Calu3 (cell line): Measurements from ENCODE around the gene EPHB6. TPM values are rescaled to one million over a fixed set of nuclear protein-coding genes. Genes with fewer than 3 reads are reported as not detected.

Source experiments
- BruUV-seq: library from RNA; stranded (reverse); fragments of 400-500 nt; replicated peaks from 2 replicates; lab custom pipeline; 2021; lab: Mats Ljungman, UMichigan
- CTCF ChIA-PET: fragments of 300-600 bp; sonication (Branson Sonifier 250); formaldehyde crosslinking; loops from one replicate; lab custom pipeline; 2022; ENCODE audit warnings: antibody characterized with exemption; lab: Charles Lee
- DNase-seq: peaks from one replicate; pipeline ENCODE4 v3.0.0; 2022
- H3K27ac Mint-ChIP-seq: one replicate; pipeline ENCODE4 v1.8.0; 2022; ENCODE audit warnings: mixed read lengths; ENCODE audit not compliant: unreplicated experiment
- H3K27me3 Mint-ChIP-seq: one replicate; pipeline ENCODE4 v1.8.0; 2022; ENCODE audit warnings: mixed read lengths; ENCODE audit not compliant: unreplicated experiment
- H3K36me3 Mint-ChIP-seq: one replicate; pipeline ENCODE4 v1.8.0; 2022; ENCODE audit warnings: mild to moderate bottlenecking, moderate library complexity, mixed read lengths; ENCODE audit not compliant: insufficient read depth, unreplicated experiment
- H3K4me1 Mint-ChIP-seq: one replicate; pipeline ENCODE4 v1.8.0; 2022; ENCODE audit warnings: mild to moderate bottlenecking, low read depth, mixed read lengths; ENCODE audit not compliant: unreplicated experiment
- H3K4me3 Mint-ChIP-seq: one replicate; pipeline ENCODE4 v1.8.0; 2022; ENCODE audit warnings: mild to moderate bottlenecking, low read depth, moderate library complexity, mixed read lengths; ENCODE audit not compliant: unreplicated experiment
- H3K9me3 Mint-ChIP-seq: one replicate; pipeline ENCODE4 v1.8.0; 2022; ENCODE audit warnings: low read depth, mixed read lengths; ENCODE audit not compliant: unreplicated experiment
- intact Hi-C: fragments of 100-400 bp; cut with micrococcal nuclease; formaldehyde crosslinking; loops from one replicate; pipeline ENCODE4 v1.10.0; 2022; ENCODE audit not compliant: unreplicated experiment
- total RNA-seq: library from RNA; stranded (reverse); gene quantifications from 2 replicates; pipeline ENCODE4 v1.2.3, GENCODE V29; 2022
- TF ChIP-seq, protein P1 (sequence below): fragments of 200-600 bp; IDR thresholded peaks from one replicate; pipeline ENCODE4 v1.8.0; 2022; ENCODE audit warnings: antibody characterized with exemption; ENCODE audit not compliant: unreplicated experiment

EPHB6 gene
- total RNA-seq, 1 experiment from 2014 or later, result 3.0 TPM

DNA sequence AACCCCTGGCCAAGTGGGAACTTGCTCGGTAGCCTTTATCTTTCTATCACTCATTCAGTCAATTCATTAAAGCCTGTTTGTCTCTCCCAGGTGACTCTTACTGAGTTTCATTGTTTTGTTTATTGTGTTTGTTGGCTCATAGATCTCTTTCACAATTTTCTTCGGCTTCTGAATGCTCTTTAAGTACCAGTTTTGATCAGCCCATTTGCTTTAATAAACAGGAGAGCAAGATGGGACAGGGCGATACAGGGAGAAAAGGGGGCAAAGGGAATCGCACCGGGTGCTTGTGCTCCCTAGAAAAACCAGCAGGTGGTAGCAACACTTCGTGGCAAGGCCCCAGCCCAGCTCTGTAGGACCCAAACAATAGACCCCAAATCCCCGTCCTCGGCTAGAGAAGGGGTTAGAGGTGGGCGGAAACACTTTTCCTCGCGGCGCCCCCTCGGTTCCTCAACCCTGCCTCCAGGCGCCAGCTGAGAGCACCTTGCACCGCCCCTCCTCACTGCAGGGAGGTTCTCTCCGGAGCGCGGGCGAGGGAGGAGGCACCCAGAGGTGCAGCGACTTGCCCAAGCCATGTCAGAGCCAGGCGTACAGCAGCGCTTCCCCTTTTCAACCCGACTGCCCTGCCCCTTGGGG is 1.0 kb upstream of the EPHB6 start:
- Mint-ChIP-seq H3K4me3 (peak overlapping the region; percentile 91), H3K4me1 (peaks cover 21% of the 10 kb centered on the region), H3K36me3 (peaks cover 8% of the 10 kb centered on the region), H3K9me3 (no peaks in the 10 kb centered on the region), H3K27ac (peak overlapping the region; percentile 69), H3K27me3 (peaks cover 75% of the 10 kb centered on the region)
- no TSS peak for BruUV-seq
- intact Hi-C loops, result loop anchor here (1.0 to 5.0 kb wide), 3 partner anchors 108 to 363 kb away; partner anchors contain the start of gene KEL
- TF ChIP-seq, protein P1, sequence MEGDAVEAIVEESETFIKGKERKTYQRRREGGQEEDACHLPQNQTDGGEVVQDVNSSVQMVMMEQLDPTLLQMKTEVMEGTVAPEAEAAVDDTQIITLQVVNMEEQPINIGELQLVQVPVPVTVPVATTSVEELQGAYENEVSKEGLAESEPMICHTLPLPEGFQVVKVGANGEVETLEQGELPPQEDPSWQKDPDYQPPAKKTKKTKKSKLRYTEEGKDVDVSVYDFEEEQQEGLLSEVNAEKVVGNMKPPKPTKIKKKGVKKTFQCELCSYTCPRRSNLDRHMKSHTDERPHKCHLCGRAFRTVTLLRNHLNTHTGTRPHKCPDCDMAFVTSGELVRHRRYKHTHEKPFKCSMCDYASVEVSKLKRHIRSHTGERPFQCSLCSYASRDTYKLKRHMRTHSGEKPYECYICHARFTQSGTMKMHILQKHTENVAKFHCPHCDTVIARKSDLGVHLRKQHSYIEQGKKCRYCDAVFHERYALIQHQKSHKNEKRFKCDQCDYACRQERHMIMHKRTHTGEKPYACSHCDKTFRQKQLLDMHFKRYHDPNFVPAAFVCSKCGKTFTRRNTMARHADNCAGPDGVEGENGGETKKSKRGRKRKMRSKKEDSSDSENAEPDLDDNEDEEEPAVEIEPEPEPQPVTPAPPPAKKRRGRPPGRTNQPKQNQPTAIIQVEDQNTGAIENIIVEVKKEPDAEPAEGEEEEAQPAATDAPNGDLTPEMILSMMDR, result peak; percentile 85
- CTCF ChIA-PET, result interaction anchor here (0.8 to 1.7 kb wide), 6 partner anchors 13 to 361 kb away, joined by 3 to 9 read pairs (median 4); no protein-coding TSS in a partner anchor
- peak; percentile 70 for DNase-seq

DNA sequence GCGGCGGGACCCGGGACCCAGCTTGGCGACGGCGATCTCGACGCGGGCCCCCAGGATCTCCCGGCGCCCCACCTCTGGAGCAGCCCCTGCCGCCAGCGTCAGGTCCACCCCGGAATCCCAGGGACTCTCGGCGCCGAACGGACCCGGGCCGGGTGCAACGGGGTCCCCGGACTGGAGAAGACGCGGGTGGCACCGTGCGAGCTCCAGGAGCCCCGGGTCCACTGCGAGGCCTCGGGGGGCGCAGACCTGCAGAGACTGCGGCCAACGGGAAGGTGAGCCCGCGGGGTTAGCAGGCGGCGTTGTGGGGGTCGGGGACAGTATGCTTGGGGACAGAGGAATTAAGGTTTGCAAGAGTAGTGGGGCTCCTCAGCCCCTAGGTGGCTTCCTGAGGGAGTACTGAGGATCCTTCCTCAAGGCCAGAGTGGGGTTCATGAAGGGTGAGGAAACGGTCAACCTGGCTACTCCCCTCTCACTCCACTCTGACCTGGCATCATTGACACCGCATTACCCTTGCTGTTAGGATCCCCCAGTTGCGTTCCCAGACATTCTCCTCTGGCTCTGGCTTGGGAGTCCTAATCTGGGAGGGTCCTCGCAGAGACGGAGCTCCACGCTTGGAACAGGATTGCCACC is 353 bp downstream of the EPHB6 start:
- no peaks in the 10 kb centered on the region for H3K9me3 Mint-ChIP-seq
- intact Hi-C loops, result no loop called here
- H3K27me3 Mint-ChIP-seq, result peaks cover 72% of the 10 kb centered on the region
- no TSS peak for BruUV-seq
- CTCF ChIA-PET, result interaction anchor here (0.7 to 1.7 kb wide), 7 partner anchors 11 to 267 kb away, joined by 3 to 9 read pairs (median 4); no protein-coding TSS in a partner anchor
- peak overlapping the region; percentile 91 for H3K4me3 Mint-ChIP-seq
- H3K27ac Mint-ChIP-seq, result no peak overlapping the region
- DNase-seq, result no peak
- peaks cover 8% of the 10 kb centered on the region for H3K36me3 Mint-ChIP-seq
- TF ChIP-seq, protein P1, result no peak
- H3K4me1 Mint-ChIP-seq, result peaks cover 21% of the 10 kb centered on the region

DNA sequence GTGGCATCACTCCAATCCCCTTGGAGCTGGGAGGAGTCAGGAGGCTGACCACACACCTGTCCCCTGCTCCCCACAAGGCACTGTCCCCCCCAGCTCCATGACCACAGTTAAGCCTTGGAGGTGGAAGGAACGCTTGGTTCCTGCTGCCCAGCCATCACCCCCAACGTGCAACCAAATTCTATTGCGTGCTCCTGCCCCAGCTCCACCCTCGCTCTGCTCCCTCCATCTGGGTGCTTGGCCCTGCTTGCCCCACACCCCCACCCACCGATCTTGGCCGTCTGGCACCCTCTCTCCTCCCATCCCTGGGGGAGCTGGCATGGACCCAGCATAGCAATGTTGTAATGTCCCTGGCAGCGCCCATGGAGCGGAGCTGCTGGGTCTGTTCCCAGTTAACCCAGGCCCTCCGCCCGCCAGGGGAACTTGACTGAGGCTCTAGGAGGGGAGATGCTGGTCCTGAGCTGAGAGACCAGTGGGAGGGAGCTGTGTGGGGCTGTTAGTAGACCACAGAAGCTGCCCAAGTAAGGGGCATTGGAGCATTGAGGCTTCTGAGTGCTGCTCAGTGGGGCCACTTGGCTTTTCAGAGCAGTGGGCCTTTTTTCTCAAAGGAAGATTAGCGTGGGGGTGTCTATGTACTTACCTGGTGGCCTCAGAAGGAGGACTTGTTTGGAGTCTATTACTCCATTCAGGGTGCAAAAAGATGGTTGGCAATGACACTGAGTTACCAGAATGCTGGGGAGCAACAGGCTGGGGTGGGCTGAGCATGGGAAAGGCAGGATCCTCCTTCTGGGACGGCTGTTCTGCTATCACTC is 1.1 kb downstream of the EPHB6 start:
- no peaks in the 10 kb centered on the region for H3K9me3 Mint-ChIP-seq
- no peak overlapping the region for H3K27ac Mint-ChIP-seq
- DNase-seq, result no peak
- TF ChIP-seq, protein P1, result no peak
- H3K36me3 Mint-ChIP-seq, result peaks cover 8% of the 10 kb centered on the region
- no TSS peak for BruUV-seq
- H3K4me3 Mint-ChIP-seq, result peak overlapping the region; percentile 91
- peaks cover 21% of the 10 kb centered on the region for H3K4me1 Mint-ChIP-seq
- peaks cover 72% of the 10 kb centered on the region for H3K27me3 Mint-ChIP-seq
- CTCF ChIA-PET, result interaction anchor here (0.9 to 1.3 kb wide), 3 partner anchors 10 to 268 kb away, joined by 3 to 4 read pairs (median 4); no protein-coding TSS in a partner anchor
- intact Hi-C loops, result no loop called here

DNA sequence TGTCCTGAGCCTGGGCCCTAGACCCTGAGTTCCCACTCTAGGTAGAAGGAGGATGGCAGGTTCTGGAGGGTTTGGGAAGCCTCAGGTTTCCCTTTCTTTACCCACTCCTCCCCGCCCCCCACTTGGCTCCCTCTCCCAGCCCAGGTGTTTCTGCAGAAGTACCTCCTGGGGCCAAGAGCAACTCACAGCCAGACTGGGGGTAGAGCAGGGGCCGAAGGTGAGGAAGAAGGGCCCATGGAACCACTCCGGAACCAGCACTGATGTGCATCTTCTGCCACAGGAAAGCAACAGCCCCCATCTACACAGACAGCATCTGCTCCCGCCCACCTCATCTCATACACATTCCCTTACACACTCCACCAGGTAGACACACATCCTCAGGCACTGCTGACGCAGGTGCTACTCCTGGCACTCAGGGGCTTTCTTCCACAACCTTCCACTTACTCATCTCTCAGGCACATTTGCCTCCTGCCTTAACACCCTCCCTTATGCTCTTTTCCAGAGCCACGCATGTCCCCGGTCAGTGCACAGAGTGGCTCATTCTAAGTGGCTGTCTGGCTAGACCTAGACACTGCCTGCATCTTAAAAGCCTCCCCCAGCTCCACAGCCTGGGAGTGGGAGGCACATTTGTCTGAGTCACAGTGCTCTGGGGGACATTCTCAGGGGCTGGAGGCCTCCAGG is 1.8 kb downstream of the EPHB6 start:
- TF ChIP-seq, protein P1, result no peak
- Mint-ChIP-seq H3K4me3 (no peak overlapping the region), H3K27ac (no peak overlapping the region), H3K4me1 (peaks cover 21% of the 10 kb centered on the region), H3K9me3 (no peaks in the 10 kb centered on the region), H3K36me3 (peaks cover 8% of the 10 kb centered on the region), H3K27me3 (peaks cover 72% of the 10 kb centered on the region)
- intact Hi-C loops, result no loop called here
- CTCF ChIA-PET, result interaction anchor here (1.0 kb wide), 1 partner anchor 10 kb away, joined by 4 read pairs; no protein-coding TSS in a partner anchor
- DNase-seq, result no peak
- no TSS peak for BruUV-seq
